HG03095 (cell line): ENCODE data around the gene MEIS3.

Source experiments
- ATAC-seq: cut with Tn5 transposase; IDR thresholded peaks from one replicate; pipeline ENCODE4 v1.9.1; 2021; ENCODE audit warnings: moderate library complexity; ENCODE audit not compliant: unreplicated experiment

Gene MEIS3

DNA sequence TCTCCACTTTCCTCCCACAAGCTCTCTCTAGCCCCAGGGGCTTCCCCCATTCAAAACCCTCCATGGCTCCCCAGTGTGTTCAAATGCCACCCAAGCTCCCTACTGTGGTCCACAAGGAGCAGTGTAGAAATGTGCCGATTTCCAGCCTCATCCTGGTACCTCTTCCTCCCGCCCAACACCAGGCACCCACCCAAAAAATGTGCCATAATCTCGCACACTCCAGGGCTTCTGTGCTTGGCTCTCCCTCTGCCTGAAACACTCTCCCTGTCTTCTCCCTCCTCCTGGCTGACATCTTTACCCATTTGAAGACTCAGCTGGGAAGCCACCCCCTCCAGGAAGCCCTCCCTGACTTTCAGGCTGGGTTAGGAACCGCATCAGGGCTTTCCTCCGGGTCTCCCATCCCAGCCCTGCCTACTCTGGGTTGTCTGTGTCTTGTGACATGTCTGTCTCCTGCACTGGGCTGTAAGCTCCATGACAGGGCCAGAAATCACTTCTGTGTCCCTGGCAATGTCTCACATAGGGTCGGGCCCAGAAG, 16.6 kb upstream of the MEIS3 start:
- no peak for ATAC-seq

GRCh38 chr19:47435196-47435595, 15.9 kb upstream of the MEIS3 start:
- no peak for ATAC-seq

DNA sequence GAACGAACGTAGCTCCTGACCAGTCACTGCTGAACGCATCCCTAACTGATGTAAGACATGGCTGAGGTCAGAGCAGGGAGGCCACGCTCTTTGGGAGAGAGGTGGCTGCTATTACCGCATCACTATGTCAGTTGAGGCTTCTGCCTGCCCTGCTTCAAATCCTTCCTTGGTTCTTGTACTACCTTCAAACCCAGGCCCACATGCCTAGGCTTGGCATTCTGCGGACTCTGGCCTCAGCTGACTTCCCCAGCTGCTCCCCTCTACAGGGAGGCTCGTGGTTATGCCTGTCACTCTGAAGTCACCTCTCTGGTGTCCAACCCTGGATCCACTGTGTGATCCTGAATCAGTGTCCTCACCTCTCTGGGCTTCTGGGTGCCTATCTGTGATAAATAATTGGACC, 14.8 kb upstream of the MEIS3 start:
- no peak for ATAC-seq

DNA sequence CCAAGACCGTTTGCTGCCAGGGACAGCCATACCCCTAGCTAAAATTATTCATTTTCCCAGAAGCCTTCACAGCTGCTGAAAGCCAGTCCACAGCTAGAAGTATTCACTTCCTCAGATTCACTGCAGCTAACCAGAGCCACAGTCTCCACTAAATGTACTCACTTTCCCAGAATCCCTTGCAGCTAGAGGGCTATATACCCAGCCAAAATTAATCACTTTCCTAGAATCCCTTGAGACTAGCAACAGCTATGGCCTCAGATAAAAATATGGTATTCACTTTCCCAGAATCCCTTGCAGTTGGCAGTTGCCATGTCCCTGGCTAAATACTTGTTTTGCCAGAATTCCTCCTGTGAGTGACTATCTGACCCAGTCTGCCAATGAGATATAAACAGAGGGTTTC, 13.8 kb upstream of the MEIS3 start:
- no peak for ATAC-seq

GRCh38 chr19:47432499-47432898, 13.2 kb upstream of the MEIS3 start:
- no peak for ATAC-seq

- ATAC-seq = no peak
Measured at GRCh38 chr19:47432091-47432490, 12.8 kb upstream of the MEIS3 start.

GRCh38 chr19:47430041-47430802, 10.9 kb upstream of the MEIS3 start:
- ATAC-seq = no peak

GRCh38 chr19:47429140-47429793, 9.9 kb upstream of the MEIS3 start:
- ATAC-seq = no peak

GRCh38 chr19:47428177-47428894, 9.0 kb upstream of the MEIS3 start:
- ATAC-seq = no peak

DNA sequence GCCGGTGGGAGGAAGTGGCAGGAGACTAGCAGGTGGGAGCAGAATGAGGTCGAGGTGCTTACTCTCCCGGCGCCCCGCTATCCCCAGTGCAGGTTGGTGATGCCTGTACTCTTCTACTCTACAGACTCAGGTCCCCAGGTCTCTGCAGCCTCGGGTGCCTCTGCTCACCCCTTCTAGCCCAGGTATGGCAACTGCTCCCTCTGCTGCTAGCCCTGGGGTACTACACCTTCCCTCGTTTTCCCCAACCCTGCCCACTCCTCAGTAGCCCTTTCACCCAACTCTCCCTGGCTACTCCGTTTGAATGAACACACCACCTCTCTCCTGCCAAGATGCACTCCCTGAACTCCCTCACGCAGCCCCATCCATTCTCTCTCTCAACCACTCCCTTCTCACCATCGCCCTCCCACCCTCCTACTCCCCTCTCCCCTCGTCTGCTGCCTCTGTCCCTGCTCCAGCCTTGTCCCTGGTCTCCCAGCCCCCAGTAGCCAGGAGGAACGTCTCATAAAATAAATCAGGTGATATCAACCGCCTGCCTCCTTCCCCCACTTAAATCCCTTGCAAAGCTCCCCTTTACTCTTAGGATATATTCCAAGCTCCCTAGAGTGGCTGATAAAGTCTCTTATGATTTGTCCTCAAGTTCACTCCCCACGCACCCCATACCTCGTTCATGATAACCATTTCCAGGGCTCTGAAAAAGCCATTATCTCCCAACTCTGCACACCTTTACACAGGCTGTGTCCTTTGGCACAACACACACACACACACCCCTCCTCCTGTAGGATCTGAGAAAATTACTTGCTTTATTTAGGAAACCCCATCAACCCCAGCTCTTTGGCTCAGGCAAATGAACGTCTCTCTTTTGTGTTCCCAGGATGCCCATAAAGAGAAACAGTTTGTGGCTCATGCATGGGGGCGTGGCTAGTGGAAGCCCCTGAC, 8.2 kb upstream of the MEIS3 start:
- ATAC-seq = no peak

- ATAC-seq = no peak
Measured at GRCh38 chr19:47423203-47423882, 4.0 kb upstream of the MEIS3 start.

DNA sequence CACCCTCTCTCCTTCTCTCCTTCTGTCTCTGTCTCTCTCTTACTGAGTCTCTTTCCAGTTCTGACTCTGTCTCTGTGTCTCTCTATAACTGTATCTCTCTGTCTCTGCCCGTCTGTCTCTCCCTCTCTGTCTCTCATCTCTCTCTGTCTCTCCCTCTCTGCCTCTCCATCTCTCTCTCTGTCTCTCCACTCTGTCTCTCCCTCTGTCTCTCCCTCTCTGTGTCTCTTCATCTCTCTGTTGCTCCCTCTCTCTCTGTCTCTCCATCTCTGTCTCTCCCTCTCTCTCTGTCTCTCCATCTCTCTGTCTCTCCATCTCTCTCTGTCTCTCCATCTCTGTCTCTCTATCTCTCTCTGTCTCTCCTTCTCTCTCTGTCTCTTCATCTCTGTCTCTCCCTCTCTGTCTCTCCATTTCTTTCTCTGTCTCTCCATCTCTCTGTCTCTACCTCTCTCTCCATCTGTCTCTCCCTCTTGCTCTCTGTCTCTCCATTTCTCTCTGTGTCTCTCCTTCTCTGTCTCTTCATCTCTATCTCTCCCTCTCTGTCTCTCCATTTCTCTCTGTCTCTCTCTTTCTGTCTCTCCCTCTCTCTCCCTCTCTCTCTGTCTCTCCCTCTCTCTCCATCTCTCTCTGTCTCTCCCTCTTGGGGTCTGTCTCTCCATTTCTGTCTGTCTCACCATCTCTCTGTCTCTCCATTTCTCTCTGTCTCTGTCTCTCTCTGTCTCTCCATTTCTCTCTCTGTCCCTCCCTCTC, 3.3 kb upstream of the MEIS3 start:
- ATAC-seq = no peak

GRCh38 chr19:47421844-47422395, 2.6 kb upstream of the MEIS3 start:
- ATAC-seq = no peak

DNA sequence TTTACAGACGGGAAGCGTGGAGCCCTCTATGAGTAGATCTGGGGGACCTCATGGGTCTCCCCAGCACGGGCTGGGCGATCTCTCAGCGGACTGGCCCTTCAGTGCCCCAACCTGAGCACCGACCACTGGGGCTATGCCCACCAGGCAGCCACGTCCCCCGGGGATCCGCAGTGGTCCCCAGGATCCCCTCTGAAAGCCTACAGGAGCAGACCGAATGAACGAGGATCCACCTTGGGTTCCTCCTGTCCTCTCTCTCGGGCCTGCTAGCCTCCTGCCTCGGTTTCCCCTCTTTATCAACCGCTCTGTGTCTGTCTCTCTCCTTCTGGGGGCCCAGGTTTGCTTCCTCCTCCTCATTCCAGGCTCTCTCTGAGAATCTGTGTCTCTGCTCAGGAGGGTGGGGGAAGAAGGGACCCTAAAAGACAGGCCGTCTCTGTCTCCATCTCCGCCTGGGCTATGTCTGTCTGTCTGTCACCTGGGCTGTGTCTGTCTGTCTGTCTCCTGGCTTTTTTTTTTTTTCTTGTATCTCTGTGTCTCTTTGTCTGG, 2.0 kb upstream of the MEIS3 start:
- ATAC-seq = no peak

DNA sequence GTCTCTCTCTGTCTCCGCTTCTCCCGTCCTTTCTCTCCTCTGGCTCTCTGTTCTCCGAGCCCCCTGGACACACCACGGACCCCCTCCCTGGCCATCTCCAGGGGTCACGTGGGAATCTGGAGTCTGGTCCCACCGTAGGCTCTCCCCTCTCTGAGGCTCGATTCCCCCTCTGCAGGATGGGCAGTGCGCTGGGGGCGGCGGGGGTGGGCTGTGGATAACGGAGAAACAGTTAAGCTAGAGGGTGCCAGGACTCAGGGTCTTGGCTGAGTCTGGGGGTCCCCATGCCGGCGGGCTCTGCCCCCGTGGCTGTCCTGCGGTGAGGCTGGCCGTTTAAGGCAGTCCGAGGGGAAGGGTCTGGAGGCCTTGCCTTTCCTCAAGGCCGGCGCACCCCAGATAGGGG, 462 bp upstream of the MEIS3 start:
- ATAC-seq = no peak

GRCh38 chr19:47418692-47419029, 666 bp downstream of the MEIS3 start:
- ATAC-seq = no peak

DNA sequence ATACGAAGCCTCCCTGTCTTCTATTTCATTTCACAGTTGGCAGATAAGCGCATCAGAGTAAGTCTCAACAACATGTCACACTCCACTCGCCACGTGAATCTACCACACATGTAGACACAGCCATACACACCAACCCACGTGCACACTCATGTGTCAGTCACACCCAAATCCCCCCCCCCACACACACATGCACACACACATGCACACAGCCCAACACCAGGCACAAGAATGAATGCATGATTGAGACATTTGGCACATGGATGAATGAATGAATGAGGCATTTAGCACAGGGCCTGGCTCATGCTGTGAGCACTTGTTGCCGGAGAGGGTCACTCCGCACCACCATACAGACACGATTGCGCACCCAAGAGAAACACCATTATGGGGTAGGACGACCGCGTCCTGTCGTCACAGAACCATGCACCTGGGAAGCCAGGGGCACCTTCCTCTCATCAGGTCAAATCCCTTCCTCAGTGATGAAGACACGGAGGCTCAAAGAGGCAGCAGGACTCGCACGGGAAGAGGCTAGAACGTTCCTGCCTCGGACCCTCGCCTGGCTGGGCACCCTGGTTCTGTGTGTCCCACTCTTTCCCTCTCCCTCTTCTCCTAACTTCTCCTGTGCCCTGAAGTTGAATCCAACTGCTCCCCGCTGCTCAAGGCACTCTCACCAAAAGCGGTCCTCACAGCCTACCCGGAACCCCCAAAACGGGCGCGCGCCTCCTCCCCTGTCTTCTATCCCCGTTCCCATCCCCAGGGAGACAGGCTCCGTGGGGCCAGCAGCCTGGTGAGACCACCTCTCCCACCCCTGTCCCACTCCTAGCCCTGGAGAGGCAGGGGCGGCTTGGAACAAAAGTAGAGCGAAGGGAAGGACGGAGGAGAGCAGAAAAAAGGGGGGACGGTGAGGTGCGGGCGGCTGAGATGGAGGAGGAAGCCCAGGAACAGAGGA, 1.3 kb downstream of the MEIS3 start:
- no peak for ATAC-seq
